Non-pigmented ciliary epithelial cell (primary cell): ENCODE results near the gene LAMB1.
"Not testable (repeated sequence)": the region's sequence is repeated elsewhere in the genome, so short reads cannot be mapped to it uniquely, and the experiment has no call there.

ENCODE experiments used
- DNase-seq: peaks from one replicate; pipeline ENCODE4 v3.0.0-alpha.2; 2010; ENCODE audit warnings: low read depth

The LAMB1 gene

DNA sequence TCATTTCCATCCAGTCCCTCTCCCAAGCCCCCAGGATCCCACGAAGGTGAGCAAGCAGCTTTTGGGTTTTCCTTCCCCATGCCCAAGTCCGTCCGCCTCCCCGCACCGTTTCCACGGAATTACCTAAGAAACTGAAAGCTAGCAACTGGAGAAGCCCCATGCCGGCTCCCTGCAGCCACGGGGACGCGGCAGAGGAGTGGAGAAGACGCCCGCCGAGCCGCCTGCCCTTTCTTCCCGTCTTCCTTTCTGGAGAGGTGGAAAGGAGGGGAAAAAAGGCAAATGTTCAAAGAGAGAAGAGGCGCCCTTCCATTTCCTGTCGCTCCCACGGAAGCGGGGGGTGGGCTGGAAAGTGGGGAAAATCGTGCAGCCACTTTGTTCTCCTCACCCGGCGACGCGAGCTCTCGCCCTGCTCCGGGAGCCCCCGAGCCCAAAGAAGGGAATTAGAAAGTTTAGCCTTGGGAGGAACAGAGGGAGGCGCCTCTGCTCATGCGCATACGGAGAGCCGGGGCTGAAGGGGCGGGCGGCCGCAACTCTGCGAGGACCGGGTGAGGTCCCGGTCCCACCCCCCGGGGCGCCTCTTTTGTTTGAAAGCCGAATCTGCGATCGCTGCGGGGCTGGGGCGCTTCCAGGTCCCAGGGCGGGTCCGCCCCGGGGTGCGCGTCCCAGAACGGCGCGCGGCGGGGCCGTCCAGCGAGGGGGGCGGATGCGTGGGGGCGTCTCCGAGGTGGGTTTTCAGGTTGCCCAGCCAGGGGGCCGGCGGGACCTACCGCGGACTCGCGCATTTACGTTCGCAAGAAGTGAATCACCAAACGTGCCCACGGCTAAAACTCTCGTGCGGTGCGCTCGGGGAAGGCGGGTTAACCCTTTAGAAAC lies at the start of gene LAMB1:
Gene LAMB1 (minus strand): TSS at position 436 of the 873 bp plus-strand sequence. CDS start 276 bp downstream, at position 160.
- no peak for DNase-seq

DNA sequence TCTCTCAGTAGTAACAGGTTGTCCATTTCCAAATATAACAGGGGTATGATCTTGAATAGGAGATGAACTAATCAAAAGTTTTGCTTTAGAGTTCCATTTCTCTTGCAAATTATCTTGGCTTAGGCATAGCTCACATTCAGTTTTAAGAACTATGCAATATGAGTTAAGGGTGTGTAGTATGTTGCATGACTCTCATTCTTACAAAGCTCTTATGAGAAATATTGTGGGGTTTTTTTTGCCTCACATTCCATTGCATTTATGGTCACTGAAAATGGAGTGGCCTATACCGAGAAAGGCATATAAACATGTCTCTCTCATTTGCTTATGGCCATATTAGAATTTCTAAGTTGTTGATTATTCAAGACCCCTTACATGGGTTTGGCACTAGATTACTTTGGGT lies 48.5 kb upstream of the LAMB1 start:
- no peak for DNase-seq

DNA sequence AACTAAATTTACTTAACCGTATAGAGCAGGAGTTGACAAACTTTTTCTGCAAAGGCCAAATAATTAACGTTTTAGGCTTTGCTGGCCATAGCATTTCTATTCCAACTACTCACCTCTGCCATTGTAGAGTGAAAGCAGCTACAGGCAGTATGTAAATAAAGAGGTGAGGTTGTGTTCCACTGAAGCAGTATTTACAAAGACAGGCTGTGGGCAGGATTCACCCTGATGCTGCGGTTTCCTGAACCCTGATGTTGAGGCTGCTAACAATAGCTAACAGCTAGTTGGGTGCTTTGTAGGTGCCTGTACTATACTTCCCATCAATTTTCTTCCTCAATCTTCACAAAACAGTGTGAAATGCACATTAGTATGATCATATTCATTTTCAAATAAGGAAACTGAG lies 47.0 kb upstream of the LAMB1 start:
- DNase-seq, result no peak

DNA sequence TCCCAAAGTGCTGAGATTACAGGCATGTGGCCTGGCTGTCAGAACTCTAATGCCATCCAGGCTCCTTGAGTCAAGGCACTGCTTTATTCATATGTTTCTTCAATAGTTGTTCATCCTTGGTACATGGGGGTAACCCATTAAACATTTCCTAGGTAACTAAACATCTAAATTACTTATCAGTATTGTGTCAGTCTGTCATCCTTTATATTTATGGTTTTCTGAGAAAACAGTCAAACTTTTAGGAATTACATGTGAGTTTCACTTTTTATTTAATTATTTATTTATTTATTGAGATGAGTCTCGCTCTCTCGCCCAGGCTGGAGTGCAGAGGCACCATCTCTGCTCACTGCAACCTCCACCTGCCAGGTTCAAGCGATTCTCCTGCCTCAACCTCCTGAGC lies 45.5 kb upstream of the LAMB1 start:
- DNase-seq, result no peak

DNA sequence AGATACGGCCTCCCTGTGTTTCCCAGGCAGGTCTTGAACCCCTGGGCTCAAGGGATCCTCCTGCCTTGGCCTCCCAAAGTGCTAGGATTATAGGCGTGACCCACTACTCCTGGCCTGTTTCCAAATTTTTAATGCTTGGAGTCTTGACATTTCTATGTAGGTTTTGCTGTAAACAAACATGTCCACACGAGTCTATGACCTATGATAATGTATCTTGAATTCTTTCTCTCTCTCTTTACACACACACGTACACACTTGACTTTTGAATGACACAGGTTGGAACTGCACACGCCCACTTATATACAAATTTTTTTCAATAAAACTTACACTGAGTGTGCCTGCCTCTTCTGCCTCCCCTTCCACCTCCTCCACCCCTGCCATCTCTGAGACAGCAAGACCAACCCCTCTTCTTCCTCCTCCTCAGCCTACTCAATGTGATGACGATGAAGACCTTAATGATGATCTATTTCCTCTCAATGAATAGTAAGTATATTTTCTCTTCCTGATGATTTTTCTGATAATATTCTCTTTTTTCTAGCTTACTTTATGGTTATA lies 44.1 kb upstream of the LAMB1 start:
- no peak for DNase-seq

DNA sequence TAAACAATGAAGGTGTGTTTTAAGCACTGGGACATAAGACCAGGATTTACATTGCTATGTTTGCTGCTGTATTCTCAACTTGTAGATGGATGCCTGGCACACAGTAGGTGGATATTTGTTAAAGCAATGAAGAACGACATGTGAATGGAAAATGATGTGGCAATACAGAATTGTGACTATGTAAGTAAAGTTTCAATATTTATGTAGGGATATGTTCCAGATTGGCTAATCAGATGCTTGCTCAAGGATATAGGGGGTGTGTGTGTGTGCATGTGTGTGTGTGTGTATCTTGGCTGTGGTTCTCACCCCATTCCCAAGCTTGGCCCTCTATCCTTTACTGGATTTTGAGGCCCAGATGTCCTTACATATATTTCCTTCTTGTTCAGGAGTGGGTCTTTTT lies 42.7 kb upstream of the LAMB1 start:
- DNase-seq, result no peak

DNA sequence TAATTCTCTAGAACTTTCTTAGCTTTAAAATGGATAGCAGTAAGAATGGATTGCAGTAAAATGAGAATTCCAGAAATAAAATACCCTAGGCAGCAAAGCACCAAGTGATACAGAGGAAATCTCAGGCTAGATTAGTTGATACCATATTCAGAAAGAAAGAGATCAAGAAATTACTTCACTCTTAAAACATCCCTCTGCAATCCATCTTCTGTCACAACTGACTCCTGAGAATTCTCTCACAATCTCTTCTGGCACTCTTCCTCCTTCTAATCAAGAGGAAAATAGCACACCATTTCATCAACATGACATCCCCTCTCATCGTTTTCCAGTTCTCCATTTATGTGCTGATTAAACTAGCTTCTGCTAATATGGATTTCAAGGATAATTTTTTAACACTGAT lies 42.2 kb upstream of the LAMB1 start:
- no peak for DNase-seq

DNA sequence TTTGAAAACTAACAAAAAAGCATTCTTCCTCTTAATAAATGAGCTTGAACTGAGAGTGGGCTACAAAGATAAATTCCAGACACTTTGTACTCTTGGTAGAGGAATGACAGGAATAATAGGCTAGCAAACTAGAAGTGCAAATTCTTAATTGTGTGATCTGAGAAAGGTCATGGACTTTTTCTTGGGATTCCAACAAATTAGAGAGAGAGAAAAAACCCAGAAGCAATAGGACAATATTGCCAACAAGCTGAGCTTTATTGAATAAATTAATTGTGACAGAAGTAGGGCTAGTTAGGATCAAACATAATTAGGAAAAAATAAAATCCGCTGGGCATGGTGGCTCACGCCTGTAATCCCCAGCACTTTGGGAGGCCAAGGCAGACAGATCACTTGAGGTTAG lies 41.4 kb upstream of the LAMB1 start:
- DNase-seq, result no peak

DNA sequence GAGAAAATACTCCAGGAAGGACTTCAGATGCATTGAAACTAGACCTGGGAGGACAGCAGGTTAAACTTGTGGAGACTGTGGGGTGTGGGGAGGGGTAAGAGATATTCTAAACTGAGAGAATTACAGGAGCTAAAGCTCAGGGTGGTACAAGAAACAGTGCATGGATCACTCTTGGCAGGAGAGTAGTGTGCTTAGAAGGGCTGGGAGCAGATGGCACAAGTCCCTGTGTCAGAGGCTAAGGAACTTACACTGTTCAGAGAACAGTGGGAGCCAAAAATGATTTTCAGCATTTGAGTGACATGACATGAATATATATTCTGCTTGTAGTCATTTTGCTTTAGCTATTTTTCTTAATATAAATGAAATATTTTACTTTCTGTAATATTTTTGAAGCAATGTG lies 36.0 kb upstream of the LAMB1 start:
- DNase-seq, result no peak

DNA sequence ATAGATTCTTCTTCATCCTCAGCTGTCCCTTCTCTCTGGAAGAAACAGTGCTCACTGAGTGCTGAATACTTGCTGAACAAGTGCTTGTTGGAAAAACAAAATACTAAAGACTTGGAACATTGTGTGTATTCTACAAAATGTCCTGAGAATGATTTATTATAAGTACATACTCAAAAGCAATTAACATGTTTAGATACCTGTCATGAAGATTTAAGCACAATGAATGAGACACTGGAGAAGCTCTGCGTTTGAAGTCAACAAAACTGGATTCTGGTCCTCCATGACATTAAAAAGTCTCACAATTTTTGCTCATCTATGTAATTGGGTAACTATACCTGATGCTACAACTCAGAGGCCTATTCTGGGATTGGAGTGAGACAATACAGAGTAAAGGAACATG lies 34.8 kb upstream of the LAMB1 start:
- DNase-seq, result no peak

DNA sequence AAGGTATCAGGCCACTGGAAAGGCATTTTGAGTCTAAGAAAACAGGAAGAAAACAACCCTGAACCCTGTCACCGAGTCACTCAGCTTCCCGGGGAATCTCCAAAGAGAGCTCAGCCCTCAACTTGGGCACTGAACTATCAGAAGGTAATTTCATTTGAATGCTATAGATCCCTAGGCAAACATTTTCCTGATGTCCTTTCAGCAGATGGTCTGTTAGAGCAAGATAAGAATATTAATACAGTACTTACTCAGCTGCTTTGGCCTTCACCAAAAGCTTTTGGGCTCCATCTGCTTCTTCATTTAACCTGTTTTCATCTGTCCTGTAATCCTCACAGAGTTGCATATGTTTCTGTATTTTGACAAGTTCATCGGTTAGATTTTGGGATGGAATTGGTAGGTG lies 34.2 kb upstream of the LAMB1 start:
- no peak for DNase-seq

DNA sequence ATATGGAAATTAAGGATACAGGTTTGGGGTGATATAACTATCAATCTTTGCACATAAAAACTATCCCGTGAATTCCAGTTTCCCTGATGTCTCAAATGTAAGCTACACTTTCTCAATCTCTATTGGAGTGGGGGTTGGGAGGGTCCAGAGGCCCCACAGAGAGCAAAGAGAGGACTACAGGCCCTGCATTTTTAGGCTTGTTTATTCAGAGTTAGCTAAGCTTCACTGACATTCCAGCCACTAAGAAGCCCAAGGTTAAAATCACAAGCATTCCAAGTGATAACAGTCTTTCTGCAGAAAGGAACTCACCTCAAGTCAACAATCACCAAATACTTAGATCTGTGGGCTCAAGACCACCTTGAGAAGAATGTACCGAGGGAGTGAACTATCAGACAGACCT lies 31.6 kb upstream of the LAMB1 start:
- no peak for DNase-seq

DNA sequence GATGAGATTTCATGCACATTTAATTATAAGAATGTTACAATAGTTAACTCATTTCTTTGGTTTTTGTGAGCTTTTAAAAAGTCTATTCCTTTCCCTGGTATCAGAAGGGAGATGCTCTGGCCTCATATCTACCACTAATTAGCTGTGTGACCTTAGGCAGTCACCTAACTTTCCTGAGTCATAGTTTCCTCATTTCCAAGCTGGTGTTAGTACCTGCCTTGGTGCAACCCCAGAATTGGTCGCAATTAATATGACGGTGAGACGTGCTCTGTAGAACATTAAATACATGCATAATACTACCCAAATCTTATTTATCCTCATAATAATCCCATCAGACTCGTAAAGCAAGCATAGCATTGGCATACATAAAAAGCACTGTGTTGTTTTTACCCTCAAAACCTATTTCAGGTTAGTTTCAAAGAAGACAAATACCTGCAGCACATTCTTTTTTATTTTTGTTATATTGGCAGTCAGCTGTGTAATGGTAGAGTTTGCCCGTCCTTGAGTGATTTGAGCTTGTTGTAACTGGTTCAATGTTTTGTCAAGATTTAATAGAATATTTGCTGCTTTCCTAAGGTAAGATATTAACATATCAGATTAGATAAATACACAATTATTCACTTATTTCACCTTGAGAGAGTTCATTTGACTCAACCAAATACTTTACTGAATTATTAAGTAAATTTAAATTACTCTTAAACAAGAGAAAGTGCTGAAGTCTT lies 31.0 kb upstream of the LAMB1 start:
- DNase-seq, result no peak

DNA sequence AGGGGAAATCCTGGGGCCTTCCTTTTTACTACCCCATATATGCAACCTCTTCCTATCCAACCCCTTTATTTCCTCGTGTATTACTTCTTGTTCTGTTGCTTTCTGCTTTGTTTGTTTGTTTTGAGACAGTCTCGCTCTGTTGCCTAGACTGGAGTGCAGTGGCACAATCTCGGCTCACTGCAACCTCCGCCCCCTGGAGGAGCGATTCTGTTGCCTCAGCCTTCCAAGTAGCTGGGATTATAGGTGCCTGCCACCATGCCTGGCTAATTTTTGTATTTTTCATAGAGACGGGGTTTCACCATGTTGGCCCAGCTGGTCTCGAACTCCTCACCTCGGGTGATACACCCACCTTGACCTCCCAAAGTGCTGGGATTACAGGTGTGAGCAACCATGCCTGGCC lies 30.3 kb upstream of the LAMB1 start:
- not testable (repeated sequence) for DNase-seq

DNA sequence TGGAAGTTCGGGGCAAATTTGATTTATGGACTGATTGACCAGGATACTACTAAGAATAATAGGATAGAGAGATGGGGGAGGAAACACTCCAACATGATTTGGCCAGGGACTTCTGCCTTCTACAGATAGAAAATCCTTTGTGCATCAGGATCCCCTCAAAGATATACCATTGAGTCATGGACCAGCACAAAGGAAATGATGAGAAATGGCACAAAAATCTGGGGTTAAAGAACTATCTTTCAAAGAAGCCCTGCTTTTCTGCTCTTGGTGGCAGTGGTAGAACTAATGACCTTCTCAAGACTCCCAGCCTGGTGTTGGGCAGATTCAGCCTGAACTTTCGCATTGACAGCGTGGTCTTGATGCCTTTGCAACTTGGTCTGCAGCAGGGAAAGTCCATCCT lies 27.6 kb upstream of the LAMB1 start:
- DNase-seq, result no peak

DNA sequence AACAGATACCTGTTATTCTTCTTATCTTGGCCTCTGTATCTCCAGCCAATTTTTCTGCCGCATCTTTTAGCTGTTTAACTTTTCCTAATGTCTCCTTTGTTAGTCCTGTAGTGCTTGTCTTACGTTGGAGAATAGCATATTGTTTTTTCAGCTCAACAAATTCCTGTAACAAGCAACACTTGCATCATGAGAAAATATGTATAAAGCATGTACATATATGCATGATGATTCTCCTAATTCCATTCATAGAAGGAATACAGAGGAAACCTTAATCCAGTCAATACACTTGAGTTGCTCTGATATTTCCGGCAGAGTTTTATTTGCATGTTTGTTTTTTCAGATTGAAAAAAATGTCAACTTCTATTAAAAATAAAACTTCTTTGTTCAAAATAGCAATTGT lies 26.1 kb upstream of the LAMB1 start:
- no peak for DNase-seq

DNA sequence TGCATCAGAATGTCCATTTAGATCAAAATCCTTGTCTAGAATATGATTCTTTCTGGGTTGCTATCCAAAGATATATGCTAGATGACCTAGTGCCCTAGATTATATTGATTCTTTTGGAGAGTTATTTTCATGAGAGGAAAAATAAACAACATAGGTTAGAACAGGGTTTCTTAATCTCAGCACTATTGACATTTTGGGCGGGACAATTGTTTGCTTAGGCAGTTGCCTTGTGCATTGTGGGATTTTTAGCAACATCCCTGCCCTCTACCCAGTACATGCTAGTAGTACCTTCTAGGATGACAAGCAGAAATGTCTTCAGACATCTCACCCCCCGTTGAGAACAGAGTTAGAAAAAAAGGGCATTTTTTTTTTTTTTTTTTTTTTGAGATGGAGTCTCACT lies 25.1 kb upstream of the LAMB1 start:
- DNase-seq, result no peak

DNA sequence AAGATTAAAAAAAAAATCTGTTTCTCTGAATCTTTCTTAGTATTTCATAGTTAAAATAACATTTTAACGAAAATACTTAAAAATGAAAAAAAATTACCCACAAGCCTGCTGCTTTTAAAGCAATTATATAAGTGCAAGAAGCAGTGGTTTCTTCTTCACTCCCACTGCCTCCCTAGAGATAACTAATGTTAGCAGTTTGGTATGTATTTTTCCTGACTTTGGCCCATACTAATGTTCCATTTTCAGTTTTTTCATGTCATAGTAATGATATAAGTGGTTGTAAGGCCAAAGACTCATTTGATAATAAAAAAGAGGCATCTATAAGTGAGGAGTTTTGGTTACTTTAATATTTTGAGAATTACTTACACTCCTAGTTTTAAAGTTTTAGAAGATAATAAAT lies 24.3 kb upstream of the LAMB1 start:
- no peak for DNase-seq

DNA sequence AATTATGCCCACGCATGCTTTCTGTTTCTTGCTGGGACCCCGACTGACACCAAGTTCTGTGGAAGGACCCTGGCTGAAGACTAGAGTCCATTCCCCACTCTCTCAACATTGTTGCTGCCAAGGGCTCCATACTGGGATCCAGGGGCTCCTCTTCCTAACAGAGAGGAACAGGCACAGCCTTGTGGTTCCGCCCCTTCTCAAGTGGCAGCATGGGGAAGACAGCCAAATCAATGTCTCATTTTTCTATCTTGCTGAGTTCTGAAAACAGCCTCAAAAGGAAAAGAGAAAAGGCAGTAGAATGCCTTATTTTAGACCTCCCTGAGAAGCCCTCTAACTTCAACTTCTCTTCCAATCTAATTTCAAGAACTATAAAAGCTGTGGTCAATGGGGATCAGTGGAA lies 23.7 kb upstream of the LAMB1 start:
- no peak for DNase-seq

DNA sequence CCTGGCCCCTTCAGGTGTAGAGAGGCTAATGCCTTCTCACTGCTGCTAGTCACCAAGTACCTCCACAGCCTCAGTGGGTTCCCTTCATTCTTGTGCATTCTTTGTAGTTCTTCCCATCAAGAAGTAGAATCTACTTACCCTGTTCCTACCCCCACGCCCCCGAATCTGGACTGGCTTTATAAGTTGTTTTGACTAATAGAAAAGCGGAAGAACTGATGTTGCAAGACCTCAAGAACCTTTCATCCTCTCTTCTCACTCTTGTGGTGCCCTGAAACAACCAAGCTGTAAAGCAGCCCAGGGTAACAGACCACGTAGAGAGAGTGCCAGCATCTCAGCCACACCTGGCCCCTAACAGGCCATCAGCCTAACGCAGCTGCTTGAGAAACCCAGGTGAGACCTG lies 23.2 kb upstream of the LAMB1 start:
- DNase-seq, result no peak

DNA sequence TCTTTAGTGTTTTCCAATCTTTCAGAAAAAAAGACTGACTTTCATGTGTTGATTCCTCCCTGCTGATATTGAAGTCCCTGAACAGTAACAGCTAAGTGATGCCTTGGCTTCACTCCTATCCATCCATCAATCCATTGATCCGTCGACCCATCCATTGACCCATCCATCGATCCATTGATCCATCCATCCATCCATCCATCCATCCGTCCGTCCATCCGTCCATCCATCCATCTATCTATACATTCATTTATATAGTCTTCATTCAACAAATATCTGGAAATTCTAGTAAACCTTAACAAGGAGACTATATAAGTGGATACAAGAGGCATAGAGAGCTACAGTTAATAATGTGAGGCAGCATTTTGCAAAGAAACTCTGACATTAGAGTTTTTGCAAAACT lies 21.6 kb upstream of the LAMB1 start:
- no peak for DNase-seq

DNA sequence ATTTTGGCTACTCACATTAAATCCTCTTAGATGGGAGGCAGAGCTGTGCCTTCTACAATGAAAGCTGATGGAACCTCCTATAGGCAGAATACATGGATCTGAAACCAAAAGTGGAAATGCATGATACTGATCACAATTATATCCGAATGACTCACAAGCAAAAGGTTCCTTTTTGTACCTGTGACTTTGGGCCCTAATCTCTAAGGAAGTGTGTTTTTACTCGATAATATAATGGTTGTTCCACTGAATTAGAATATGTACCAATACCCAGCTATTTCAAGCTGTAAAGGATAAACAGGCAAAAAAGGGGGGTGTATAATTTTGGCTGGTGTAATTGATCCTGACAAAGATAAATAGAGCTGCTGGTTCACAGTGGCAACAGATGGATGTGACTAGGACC lies 17.6 kb upstream of the LAMB1 start:
- no peak for DNase-seq

DNA sequence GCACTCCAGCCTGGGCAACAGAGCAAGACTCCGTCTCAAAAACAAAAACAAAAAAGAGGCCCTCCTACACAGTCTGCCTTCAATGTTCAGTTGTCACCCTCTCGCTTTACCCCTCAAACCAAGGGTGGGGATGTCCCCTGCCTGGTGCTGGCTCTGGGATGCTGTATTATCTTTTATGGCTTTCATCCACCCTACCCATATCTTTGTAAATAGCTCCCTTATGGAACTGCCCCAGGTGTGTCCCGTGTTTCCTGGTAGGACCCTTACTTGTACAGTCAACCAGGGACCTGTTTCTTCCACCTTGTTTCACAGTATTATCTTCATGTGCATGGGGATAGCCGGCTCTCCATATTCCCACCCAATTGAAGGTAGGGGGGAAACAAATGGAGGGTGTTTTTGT lies 15.7 kb upstream of the LAMB1 start:
- no peak for DNase-seq
